HepG2 (cell line): ENCODE data around the gene WSB1. TPM values are rescaled to one million over a fixed set of nuclear protein-coding genes. Genes with fewer than 3 reads are reported as not detected.

ENCODE experiments used
- ATAC-seq: fragments of 200-7000 bp; cut with Tn5 transposase; 3 replicates; pipeline ENCODE4 v1.9.1; 2020; ENCODE audit warnings: mild to moderate bottlenecking, moderate library complexity
- BruUV-seq: library from RNA; stranded (reverse); fragments of 400-500 nt; replicated peaks from 2 replicates; lab custom pipeline; 2021; lab: Mats Ljungman, UMichigan
- CTCF ChIA-PET: fragments of 300-600 bp; formaldehyde crosslinking; extraction: SDS; loops from one replicate; lab custom pipeline; 2021; ENCODE audit warnings: low total read pairs, inconsistent platforms, low intra/inter-chr PET ratio; lab: Yijun Ruan, JAX
- POLR2A ChIA-PET: fragments of 350-600 bp; sonication (Branson Sonifier 250); formaldehyde crosslinking; loops from one replicate; lab custom pipeline; 2020; ENCODE audit warnings: antibody characterized with exemption, inconsistent platforms; lab: Yijun Ruan, JAX
- DNase-seq: peaks from one replicate; pipeline ENCODE4 v3.0.0-alpha.2; 2015; ENCODE audit warnings: low spot score
- FAIRE-seq: peaks from 3 replicates; lab custom pipeline; 2011; peaks lifted over from hg19 to GRCh38; lab: Jason Lieb, UNC
- H2AFZ ChIP-seq: one replicate; pipeline ENCODE4 v1.6.1; 2011; ENCODE audit warnings: low read length, inconsistent platforms
- H3K27ac ChIP-seq: fragments of 300-600 bp; 3 replicates; pipeline ENCODE4 v1.8.0; 2011; ENCODE audit warnings: mixed run types, mild to moderate bottlenecking, mixed read lengths, low read length, inconsistent platforms; ENCODE audit not compliant: insufficient read depth; ENCODE audit errors: extremely low read length
- H3K27me3 ChIP-seq, 2 experiments: fragments of 200-600 bp in 1 of 2; 2 replicates in 1 of 2; 3 replicates in 1 of 2; pipeline versions ENCODE4 v1.6.0 to v1.8.0; 2011; ENCODE audit warnings: low read length in 2 of 2, mild to moderate bottlenecking in 2 of 2, moderate library complexity in 2 of 2, inconsistent platforms in 1 of 2; ENCODE audit not compliant: insufficient read depth in 2 of 2, control insufficient read depth in 1 of 2
- H3K36me3 ChIP-seq, 2 experiments: fragments of 200-600 bp in 1 of 2; replicated peaks in 1 of 2; 2 replicates in 1 of 2; 3 replicates in 1 of 2; pipeline versions ENCODE4 v1.5.1 to v1.8.0; 2011; ENCODE audit warnings: low read length in 2 of 2, inconsistent platforms in 1 of 2; ENCODE audit not compliant: insufficient read depth in 2 of 2, control insufficient read depth in 1 of 2
- H3K4me1 ChIP-seq: 2 replicates; pipeline ENCODE4 v1.5.1; 2012; ENCODE audit warnings: low read length, inconsistent platforms; ENCODE audit not compliant: insufficient read depth
- H3K4me2 ChIP-seq: 2 replicates; pipeline ENCODE4 v1.6.0; 2011; ENCODE audit warnings: low read depth, low read length, inconsistent platforms
- H3K4me3 ChIP-seq, 3 experiments: fragments of 200-600 bp in 1 of 3; sonication (generic), shearing (Covaris generic) in 1 of 3; replicated peaks in 1 of 3; 2 replicates each; pipeline ENCODE4 v1.5.1; 2011 to 2016; ENCODE audit warnings: low read length in 3 of 3, inconsistent platforms in 2 of 3, low read depth in 2 of 3, mild to moderate bottlenecking in 2 of 3, control low read depth in 1 of 3, mixed read lengths in 1 of 3; ENCODE audit not compliant: insufficient read depth in 1 of 3
- H3K79me2 ChIP-seq: one replicate; pipeline ENCODE4 v1.6.1; 2011; ENCODE audit warnings: low read length, inconsistent platforms; ENCODE audit not compliant: insufficient read depth
- H3K9ac ChIP-seq: 2 replicates; pipeline ENCODE4 v1.6.0; 2011; ENCODE audit warnings: mild to moderate bottlenecking, low read depth, low read length, inconsistent platforms; ENCODE audit not compliant: insufficient read depth
- H3K9me3 ChIP-seq: 2 replicates; pipeline ENCODE4 v1.5.1; 2012; ENCODE audit warnings: mild to moderate bottlenecking, low read length
- H4K20me1 ChIP-seq: 2 replicates; pipeline ENCODE4 v1.6.0; 2011; ENCODE audit warnings: inconsistent platforms, mild to moderate bottlenecking, low read length, moderate library complexity; ENCODE audit not compliant: insufficient read depth
- CBX2 ChIP-seq, 2 experiments: fragments of 200-600 bp in 1 of 2; sonication (generic); formaldehyde crosslinking in 1 of 2; IDR thresholded peaks; 2 replicates each; pipeline versions ENCODE4 v1.7.0 to v1.8.1; 2018 to 2022; ENCODE audit warnings: low read depth in 2 of 2, low read length in 1 of 2, mild to moderate bottlenecking in 1 of 2, missing genetic modification reagents in 1 of 2
- CREB1 ChIP-seq, 2 experiments: fragments of 450-650 bp in 1 of 2; IDR thresholded peaks; 2 replicates each; pipeline ENCODE4 v1.6.1; 2016 to 2017; ENCODE audit warnings: control low read depth in 1 of 2, mild to moderate bottlenecking in 1 of 2, missing compliant biosample characterization in 1 of 2, missing genetic modification characterization in 1 of 2
- GZF1 ChIP-seq: sonication (generic); formaldehyde crosslinking; IDR thresholded peaks from 2 replicates; pipeline ENCODE4 v1.5.1; 2020; ENCODE audit warnings: mild to moderate bottlenecking, missing genetic modification reagents
- ISX ChIP-seq: sonication (generic); formaldehyde crosslinking; conservative IDR thresholded peaks from 2 replicates; pipeline ENCODE4 v1.5.0; 2020; ENCODE audit warnings: missing genetic modification reagents
- MED13 ChIP-seq: sonication (generic); formaldehyde crosslinking; IDR thresholded peaks from 2 replicates; pipeline ENCODE4 v1.5.0; 2020; ENCODE audit warnings: missing genetic modification reagents
- RBM39 ChIP-seq: fragments of 200-400 bp; formaldehyde crosslinking; IDR thresholded peaks from one replicate; pipeline ENCODE4 v1.6.1; 2018; ENCODE audit warnings: antibody characterized with exemption, mild to moderate bottlenecking, low read depth, low read length; ENCODE audit not compliant: poor library complexity, severe bottlenecking
- SPEN ChIP-seq: sonication (generic); formaldehyde crosslinking; IDR thresholded peaks from 2 replicates; pipeline ENCODE4 v1.5.1; 2020; ENCODE audit warnings: low read depth, mild to moderate bottlenecking, missing genetic modification reagents
- TOPORS ChIP-seq: sonication (generic); formaldehyde crosslinking; IDR thresholded peaks from 2 replicates; pipeline ENCODE4 v1.8.0; 2023; ENCODE audit warnings: mild to moderate bottlenecking, missing genetic modification reagents
- ZFP1 ChIP-seq: IDR thresholded peaks from 2 replicates; pipeline ENCODE4 v1.6.1; 2016
- ZNF17 ChIP-seq: sonication (generic); formaldehyde crosslinking; IDR thresholded peaks from 2 replicates; pipeline ENCODE4 v1.5.0; 2020; ENCODE audit warnings: mild to moderate bottlenecking, missing genetic modification reagents
- ZNF260 ChIP-seq: sonication (generic); formaldehyde crosslinking; IDR thresholded peaks from 2 replicates; pipeline ENCODE4 v1.4.0; 2020; ENCODE audit warnings: missing genetic modification reagents, low read depth, mild to moderate bottlenecking, borderline replicate concordance
- WGBS: methylation state at CpG from one replicate; pipeline ENCODE4 v1.1.6; 2017; ENCODE audit warnings: low lambda C conversion rate; 5-methylcytosine and 5-hydroxymethylcytosine counted together
- in situ Hi-C: cut with HindIII; loops from 2 replicates; pipeline ENCODE4 v1.10.0; 2017; ENCODE audit warnings: low pct_unique_long_range_greater_than_20kb; ENCODE audit not compliant: extremely low pct_ligation_motif_present
- intact Hi-C: fragments of 100-400 bp; cut with micrococcal nuclease; formaldehyde crosslinking; loops from one replicate; pipeline ENCODE4 v1.10.0; 2022; ENCODE audit not compliant: unreplicated experiment
- polyA plus RNA-seq, 8 experiments: library from polyadenylated mRNA; depleted of rRNA in 3 of 8; stranded (reverse) in 7 of 8; unstranded in 1 of 8; fragments of >200 nt; fragmentation: Illumina TruSeq in 4 of 8; extraction: Trizol in 4 of 8; gene quantifications; 2 replicates each; pipeline versions ENCODE4 v1.2.1 to v1.2.3, GENCODE V29; 2011 to 2016; ENCODE audit warnings: low read depth in 4 of 8, missing spikeins in 1 of 8, mixed read lengths in 1 of 8; ENCODE audit not compliant: insufficient read depth in 1 of 8
- total RNA-seq, 5 experiments: library from RNA; depleted of rRNA; stranded (reverse); fragments of >200 nt; fragmentation: Illumina TruSeq; extraction: Trizol; gene quantifications; 2 replicates each; pipeline ENCODE4 v1.2.3, GENCODE V29; 2016; ENCODE audit warnings: low read depth in 1 of 5
- TF ChIP-seq, protein P1 (sequence below): sonication (generic); formaldehyde crosslinking; IDR thresholded peaks from 2 replicates; pipeline ENCODE4 v1.4.0; 2020; ENCODE audit warnings: missing genetic modification reagents, borderline replicate concordance
- TF ChIP-seq, protein P2 (sequence below): sonication (generic); formaldehyde crosslinking; IDR thresholded peaks from 2 replicates; pipeline ENCODE4 v1.8.1; 2022; ENCODE audit warnings: low read depth, mild to moderate bottlenecking, missing genetic modification reagents
- TF ChIP-seq, protein P3 (sequence below): sonication (generic); formaldehyde crosslinking; IDR thresholded peaks from 2 replicates; pipeline ENCODE4 v1.4.0; 2020; ENCODE audit warnings: mild to moderate bottlenecking, missing genetic modification reagents

Gene WSB1
- total and polyA plus RNA-seq, 2 of the 13 experiments (the other 11 are each of a cell fraction or from before 2014, with no cell fraction given): 81.3 to 294 TPM

DNA sequence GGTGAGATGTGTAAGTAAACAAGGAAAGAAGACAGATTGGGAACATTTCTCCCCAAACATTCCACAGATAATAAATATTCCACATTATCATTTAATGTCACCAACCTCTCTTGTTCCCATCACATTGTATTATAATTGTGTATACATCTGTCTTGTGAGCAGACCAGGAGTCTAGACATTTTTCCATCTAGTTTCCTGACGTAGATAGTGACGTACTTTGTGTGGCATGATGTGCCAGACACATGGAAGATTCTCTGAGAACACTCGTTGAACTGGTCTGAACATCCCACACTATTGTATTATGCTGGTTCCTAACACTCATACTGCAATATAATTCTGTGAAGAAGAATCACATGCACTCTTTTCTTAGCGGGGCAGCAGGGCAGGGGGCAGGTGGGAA is 34.0 kb downstream of the WSB1 start:
- no peak for FAIRE-seq
- Histone ChIP-seq H4K20me1 (no peaks in the 10 kb centered on the region), H3K9me3 (no peaks in the 10 kb centered on the region), H3K4me2 (no peak overlapping the region), H3K4me3 (no peak overlapping the region), H2AFZ (no peak overlapping the region), H3K4me1 (peaks cover 73% of the 10 kb centered on the region), H3K27ac (no peak overlapping the region), H3K9ac (no peak overlapping the region), H3K36me3 (no peaks in the 10 kb centered on the region), H3K79me2 (no peaks in the 10 kb centered on the region), H3K27me3 (no peaks in the 10 kb centered on the region)
- in situ Hi-C loops: no loop called here
- WGBS: 72% methylated on average over 4 of the region's 4 CpGs
- no peak for DNase-seq
- ATAC-seq: no peak
- no TSS peak for BruUV-seq
- ChIA-PET POLR2A (interaction anchor here (0.6 to 1.8 kb wide), 2 partner anchors 34 to 42 kb away, joined by 4 to 10 read pairs; partner anchors contain the start of gene WSB1), CTCF (no interaction called here)
- intact Hi-C loops: no loop called here
- TF ChIP-seq, protein P1, sequence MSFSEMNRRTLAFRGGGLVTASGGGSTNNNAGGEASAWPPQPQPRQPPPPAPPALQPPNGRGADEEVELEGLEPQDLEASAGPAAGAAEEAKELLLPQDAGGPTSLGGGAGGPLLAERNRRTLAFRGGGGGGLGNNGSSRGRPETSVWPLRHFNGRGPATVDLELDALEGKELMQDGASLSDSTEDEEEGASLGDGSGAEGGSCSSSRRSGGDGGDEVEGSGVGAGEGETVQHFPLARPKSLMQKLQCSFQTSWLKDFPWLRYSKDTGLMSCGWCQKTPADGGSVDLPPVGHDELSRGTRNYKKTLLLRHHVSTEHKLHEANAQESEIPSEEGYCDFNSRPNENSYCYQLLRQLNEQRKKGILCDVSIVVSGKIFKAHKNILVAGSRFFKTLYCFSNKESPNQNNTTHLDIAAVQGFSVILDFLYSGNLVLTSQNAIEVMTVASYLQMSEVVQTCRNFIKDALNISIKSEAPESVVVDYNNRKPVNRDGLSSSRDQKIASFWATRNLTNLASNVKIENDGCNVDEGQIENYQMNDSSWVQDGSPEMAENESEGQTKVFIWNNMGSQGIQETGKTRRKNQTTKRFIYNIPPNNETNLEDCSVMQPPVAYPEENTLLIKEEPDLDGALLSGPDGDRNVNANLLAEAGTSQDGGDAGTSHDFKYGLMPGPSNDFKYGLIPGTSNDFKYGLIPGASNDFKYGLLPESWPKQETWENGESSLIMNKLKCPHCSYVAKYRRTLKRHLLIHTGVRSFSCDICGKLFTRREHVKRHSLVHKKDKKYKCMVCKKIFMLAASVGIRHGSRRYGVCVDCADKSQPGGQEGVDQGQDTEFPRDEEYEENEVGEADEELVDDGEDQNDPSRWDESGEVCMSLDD (CRISPR knock-in tag): no peak
- TF ChIP-seq, protein P2, sequence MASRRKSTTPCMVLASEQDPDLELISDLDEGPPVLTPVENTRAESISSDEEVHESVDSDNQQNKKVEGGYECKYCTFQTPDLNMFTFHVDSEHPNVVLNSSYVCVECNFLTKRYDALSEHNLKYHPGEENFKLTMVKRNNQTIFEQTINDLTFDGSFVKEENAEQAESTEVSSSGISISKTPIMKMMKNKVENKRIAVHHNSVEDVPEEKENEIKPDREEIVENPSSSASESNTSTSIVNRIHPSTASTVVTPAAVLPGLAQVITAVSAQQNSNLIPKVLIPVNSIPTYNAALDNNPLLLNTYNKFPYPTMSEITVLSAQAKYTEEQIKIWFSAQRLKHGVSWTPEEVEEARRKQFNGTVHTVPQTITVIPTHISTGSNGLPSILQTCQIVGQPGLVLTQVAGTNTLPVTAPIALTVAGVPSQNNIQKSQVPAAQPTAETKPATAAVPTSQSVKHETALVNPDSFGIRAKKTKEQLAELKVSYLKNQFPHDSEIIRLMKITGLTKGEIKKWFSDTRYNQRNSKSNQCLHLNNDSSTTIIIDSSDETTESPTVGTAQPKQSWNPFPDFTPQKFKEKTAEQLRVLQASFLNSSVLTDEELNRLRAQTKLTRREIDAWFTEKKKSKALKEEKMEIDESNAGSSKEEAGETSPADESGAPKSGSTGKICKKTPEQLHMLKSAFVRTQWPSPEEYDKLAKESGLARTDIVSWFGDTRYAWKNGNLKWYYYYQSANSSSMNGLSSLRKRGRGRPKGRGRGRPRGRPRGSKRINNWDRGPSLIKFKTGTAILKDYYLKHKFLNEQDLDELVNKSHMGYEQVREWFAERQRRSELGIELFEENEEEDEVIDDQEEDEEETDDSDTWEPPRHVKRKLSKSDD: no peak
- TF ChIP-seq ZNF260 (CRISPR knock-in tag) (no peak), MED13 (no peak), ZNF17 (CRISPR knock-in tag) (no peak), ISX (CRISPR knock-in tag) (no peak), CREB1 (IDR thresholded peaks at IDR 0.05) (no peak), CREB1 (CRISPR knock-in tag; IDR thresholded peaks at IDR 0.05) (no peak), ZFP1 (CRISPR knock-in tag) (no peak), GZF1 (no peak), RBM39 (no peak), TOPORS (CRISPR knock-in tag) (no peak), CBX2 (IDR thresholded peaks at IDR 0.05; ENCODE audit: low read depth, low read length) (no peak), CBX2 (CRISPR knock-in tag; IDR thresholded peaks at IDR 0.05; ENCODE audit: low read depth) (no peak), SPEN (no peak)
- TF ChIP-seq, protein P3, sequence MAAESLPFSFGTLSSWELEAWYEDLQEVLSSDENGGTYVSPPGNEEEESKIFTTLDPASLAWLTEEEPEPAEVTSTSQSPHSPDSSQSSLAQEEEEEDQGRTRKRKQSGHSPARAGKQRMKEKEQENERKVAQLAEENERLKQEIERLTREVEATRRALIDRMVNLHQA: no peak
- TF ChIP-seq, all 625 proteins: peak for 0
